Astrocyte (in vitro differentiated cells and primary cell): ENCODE measurements around the gene PDK1. TPM values are rescaled to one million over a fixed set of nuclear protein-coding genes. Genes with fewer than 3 reads are reported as not detected.
A peak's percentile ranks its signal among the peaks of the same experiment; 100 is the strongest.

Source experiments
- DNase-seq: peaks from one replicate; pipeline ENCODE4 v3.0.0-alpha.2; 2010; ENCODE audit warnings: low read depth
- FAIRE-seq: peaks from 2 replicates; lab custom pipeline; 2011; peaks lifted over from hg19 to GRCh38; lab: Jason Lieb, UNC
- H2AFZ ChIP-seq: 2 replicates; pipeline ENCODE4 v1.6.0; 2012; ENCODE audit warnings: low read depth, low read length, inconsistent platforms
- H3K27ac ChIP-seq: 2 replicates; pipeline ENCODE4 v1.5.1; 2011; ENCODE audit warnings: low read depth, low read length, inconsistent platforms
- H3K27me3 ChIP-seq: 2 replicates; pipeline ENCODE4 v1.6.0; 2011; ENCODE audit warnings: low read length, inconsistent platforms; ENCODE audit not compliant: insufficient read depth
- H3K36me3 ChIP-seq: 2 replicates; pipeline ENCODE4 v1.5.1; 2011; ENCODE audit warnings: low read length, inconsistent platforms; ENCODE audit not compliant: insufficient read depth
- H3K4me1 ChIP-seq: 2 replicates; pipeline ENCODE4 v1.5.1; 2011; ENCODE audit warnings: low read length, inconsistent platforms; ENCODE audit not compliant: insufficient read depth
- H3K4me2 ChIP-seq: 2 replicates; pipeline ENCODE4 v1.6.0; 2012; ENCODE audit warnings: low read length, inconsistent platforms
- H3K4me3 ChIP-seq: 2 replicates; pipeline ENCODE4 v1.5.1; 2011; ENCODE audit warnings: low read depth, mild to moderate bottlenecking, low read length, inconsistent platforms; ENCODE audit not compliant: insufficient read depth
- H3K79me2 ChIP-seq: 2 replicates; pipeline ENCODE4 v1.6.0; 2012; ENCODE audit warnings: mild to moderate bottlenecking, low read length, inconsistent platforms; ENCODE audit not compliant: insufficient read depth
- H3K9ac ChIP-seq: 2 replicates; pipeline ENCODE4 v1.6.0; 2012; ENCODE audit warnings: mild to moderate bottlenecking, low read length, inconsistent platforms
- H3K9me3 ChIP-seq: 2 replicates; pipeline ENCODE4 v1.5.1; 2012; ENCODE audit warnings: low read depth, mild to moderate bottlenecking, low read length, inconsistent platforms; ENCODE audit not compliant: insufficient read depth
- H4K20me1 ChIP-seq: 2 replicates; pipeline ENCODE4 v1.6.0; 2012; ENCODE audit warnings: low read length, inconsistent platforms; ENCODE audit not compliant: insufficient read depth
- H3K27ac Mint-ChIP-seq: one replicate; pipeline ENCODE4 v1.8.0; 2021; ENCODE audit warnings: mild to moderate bottlenecking, mixed read lengths; ENCODE audit not compliant: unreplicated experiment
- H3K27me3 Mint-ChIP-seq: one replicate; pipeline ENCODE4 v1.8.0; 2021; ENCODE audit warnings: low read depth, mixed read lengths; ENCODE audit not compliant: unreplicated experiment
- H3K36me3 Mint-ChIP-seq: one replicate; pipeline ENCODE4 v1.8.0; 2021; ENCODE audit warnings: low read depth, mixed read lengths; ENCODE audit not compliant: unreplicated experiment
- H3K4me1 Mint-ChIP-seq: one replicate; pipeline ENCODE4 v1.8.0; 2021; ENCODE audit warnings: low read depth, mixed read lengths; ENCODE audit not compliant: unreplicated experiment
- H3K4me3 Mint-ChIP-seq: one replicate; pipeline ENCODE4 v1.8.0; 2021; ENCODE audit warnings: mild to moderate bottlenecking, moderate library complexity, mixed read lengths; ENCODE audit not compliant: unreplicated experiment
- H3K9me3 Mint-ChIP-seq: one replicate; pipeline ENCODE4 v1.8.0; 2021; ENCODE audit warnings: mild to moderate bottlenecking, mixed read lengths; ENCODE audit not compliant: unreplicated experiment
- EZH2 ChIP-seq: IDR thresholded peaks from 2 replicates; pipeline ENCODE4 v1.6.1; 2012; ENCODE audit warnings: mild to moderate bottlenecking, low read length, inconsistent platforms; ENCODE audit not compliant: insufficient read depth
- total RNA-seq: library from RNA; stranded (reverse); gene quantifications from 2 replicates; pipeline ENCODE4 v1.2.1, GENCODE V29; 2021
- TF ChIP-seq, protein P1 (sequence below): IDR thresholded peaks from 2 replicates; pipeline ENCODE4 v1.5.1; 2011; ENCODE audit warnings: low read depth, mild to moderate bottlenecking, inconsistent platforms, low read length, moderate library complexity; ENCODE audit not compliant: insufficient read depth

PDK1 gene
- total RNA-seq, 1 donor from 2014 or later: 26.0 TPM

DNA sequence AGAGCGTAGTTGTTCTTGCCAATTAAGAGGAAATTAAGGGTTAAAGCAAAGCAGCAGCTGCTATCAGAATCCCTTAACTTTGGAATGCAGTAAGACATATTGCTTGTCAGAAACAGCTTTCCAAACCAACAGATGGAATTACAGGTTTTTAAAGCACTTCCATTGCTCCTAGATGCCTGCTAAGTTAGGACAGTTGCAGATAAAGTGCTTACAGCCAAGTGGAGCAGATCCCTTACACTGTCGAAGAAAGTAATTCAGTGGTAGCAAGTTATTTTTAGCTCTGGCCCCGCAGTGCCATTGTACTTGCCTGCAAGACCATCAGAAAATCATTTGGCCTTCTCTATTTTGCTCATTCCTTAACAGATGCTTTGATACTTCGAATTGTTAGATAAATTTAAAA, 5.4 kb downstream of the PDK1 start:
- TF ChIP-seq, protein P1, sequence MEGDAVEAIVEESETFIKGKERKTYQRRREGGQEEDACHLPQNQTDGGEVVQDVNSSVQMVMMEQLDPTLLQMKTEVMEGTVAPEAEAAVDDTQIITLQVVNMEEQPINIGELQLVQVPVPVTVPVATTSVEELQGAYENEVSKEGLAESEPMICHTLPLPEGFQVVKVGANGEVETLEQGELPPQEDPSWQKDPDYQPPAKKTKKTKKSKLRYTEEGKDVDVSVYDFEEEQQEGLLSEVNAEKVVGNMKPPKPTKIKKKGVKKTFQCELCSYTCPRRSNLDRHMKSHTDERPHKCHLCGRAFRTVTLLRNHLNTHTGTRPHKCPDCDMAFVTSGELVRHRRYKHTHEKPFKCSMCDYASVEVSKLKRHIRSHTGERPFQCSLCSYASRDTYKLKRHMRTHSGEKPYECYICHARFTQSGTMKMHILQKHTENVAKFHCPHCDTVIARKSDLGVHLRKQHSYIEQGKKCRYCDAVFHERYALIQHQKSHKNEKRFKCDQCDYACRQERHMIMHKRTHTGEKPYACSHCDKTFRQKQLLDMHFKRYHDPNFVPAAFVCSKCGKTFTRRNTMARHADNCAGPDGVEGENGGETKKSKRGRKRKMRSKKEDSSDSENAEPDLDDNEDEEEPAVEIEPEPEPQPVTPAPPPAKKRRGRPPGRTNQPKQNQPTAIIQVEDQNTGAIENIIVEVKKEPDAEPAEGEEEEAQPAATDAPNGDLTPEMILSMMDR: no peak
- no peak for TF ChIP-seq EZH2
- no peak overlapping the region for H3K9ac ChIP-seq
- no peak overlapping the region for H3K27ac ChIP-seq
- H3K4me3 Mint-ChIP-seq: no peak overlapping the region
- no peak overlapping the region for H2AFZ ChIP-seq
- H3K27ac Mint-ChIP-seq: no peak overlapping the region
- peaks cover 23% of the 10 kb centered on the region for H3K4me1 Mint-ChIP-seq
- peaks cover 5% of the 10 kb centered on the region for H3K36me3 ChIP-seq
- FAIRE-seq: no peak
- H3K4me3 ChIP-seq: no peak overlapping the region
- no peaks in the 10 kb centered on the region for H3K27me3 ChIP-seq
- no peaks in the 10 kb centered on the region for H3K9me3 ChIP-seq
- H3K9me3 Mint-ChIP-seq: no peaks in the 10 kb centered on the region
- peaks cover 19% of the 10 kb centered on the region for H3K79me2 ChIP-seq
- no peaks in the 10 kb centered on the region for H3K27me3 Mint-ChIP-seq
- H3K36me3 Mint-ChIP-seq: peaks cover 12% of the 10 kb centered on the region
- H4K20me1 ChIP-seq: peaks cover 7% of the 10 kb centered on the region
- DNase-seq: peak; percentile 37
- peaks cover 7% of the 10 kb centered on the region for H3K4me1 ChIP-seq
- H3K4me2 ChIP-seq: no peak overlapping the region

DNA sequence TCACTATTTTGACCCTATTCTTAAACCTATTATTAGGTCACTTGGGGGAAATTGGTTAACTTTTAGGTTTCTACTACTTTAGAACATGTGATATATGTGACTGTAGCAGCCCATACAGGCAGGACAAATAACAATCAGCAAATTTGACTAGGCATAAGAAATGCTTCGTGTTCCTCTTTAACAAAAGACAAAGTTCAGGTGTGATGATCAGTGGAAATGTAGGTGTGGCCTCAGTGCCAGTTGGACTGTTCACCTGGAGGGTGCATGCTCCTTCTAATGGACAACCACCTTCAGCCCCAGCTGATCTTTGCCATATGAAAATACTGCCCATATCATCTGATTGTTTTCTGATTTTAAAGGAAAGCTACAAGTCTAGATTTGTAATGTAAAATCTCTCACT, 6.4 kb downstream of the PDK1 start:
- H3K36me3 Mint-ChIP-seq: peaks cover 14% of the 10 kb centered on the region
- no peaks in the 10 kb centered on the region for H3K9me3 ChIP-seq
- peaks cover 19% of the 10 kb centered on the region for H3K4me1 Mint-ChIP-seq
- H3K4me2 ChIP-seq: no peak overlapping the region
- H3K4me1 ChIP-seq: no peaks in the 10 kb centered on the region
- peaks cover 10% of the 10 kb centered on the region for H3K79me2 ChIP-seq
- H3K27me3 Mint-ChIP-seq: no peaks in the 10 kb centered on the region
- no peak for DNase-seq
- no peaks in the 10 kb centered on the region for H3K27me3 ChIP-seq
- H4K20me1 ChIP-seq: peaks cover 7% of the 10 kb centered on the region
- H3K4me3 Mint-ChIP-seq: no peak overlapping the region
- H3K27ac Mint-ChIP-seq: no peak overlapping the region
- H3K27ac ChIP-seq: no peak overlapping the region
- no peaks in the 10 kb centered on the region for H3K9me3 Mint-ChIP-seq
- no peak overlapping the region for H3K9ac ChIP-seq
- no peak overlapping the region for H3K4me3 ChIP-seq
- FAIRE-seq: no peak
- TF ChIP-seq, protein P1: no peak
- no peak for TF ChIP-seq EZH2
- H2AFZ ChIP-seq: no peak overlapping the region
- peaks cover 5% of the 10 kb centered on the region for H3K36me3 ChIP-seq

DNA sequence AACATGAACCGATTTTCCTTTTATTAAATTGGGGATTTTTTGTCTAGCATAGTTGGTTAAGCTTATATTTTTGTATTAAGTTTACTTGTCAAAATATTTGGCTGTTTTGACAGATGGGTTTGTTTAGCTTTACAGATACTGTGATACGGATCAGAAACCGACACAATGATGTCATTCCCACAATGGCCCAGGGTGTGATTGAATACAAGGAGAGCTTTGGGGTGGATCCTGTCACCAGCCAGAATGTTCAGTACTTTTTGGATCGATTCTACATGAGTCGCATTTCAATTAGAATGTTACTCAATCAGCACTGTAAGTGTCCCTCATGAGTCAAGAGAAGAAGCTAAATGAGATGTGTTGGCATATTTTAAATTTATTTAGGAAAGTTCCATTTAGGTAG, 8.5 kb downstream of the PDK1 start:
- H3K9me3 ChIP-seq: no peaks in the 10 kb centered on the region
- no peak overlapping the region for H3K4me2 ChIP-seq
- peaks cover 18% of the 10 kb centered on the region for H3K36me3 Mint-ChIP-seq
- FAIRE-seq (no peak), DNase-seq (no peak)
- no peak overlapping the region for H3K9ac ChIP-seq
- H3K4me1 Mint-ChIP-seq: peaks cover 13% of the 10 kb centered on the region
- H3K79me2 ChIP-seq: no peaks in the 10 kb centered on the region
- no peaks in the 10 kb centered on the region for H3K27me3 ChIP-seq
- H3K4me3 ChIP-seq: no peak overlapping the region
- H3K9me3 Mint-ChIP-seq: no peaks in the 10 kb centered on the region
- H4K20me1 ChIP-seq: no peaks in the 10 kb centered on the region
- H3K27ac ChIP-seq: no peak overlapping the region
- TF ChIP-seq EZH2: no peak
- TF ChIP-seq, protein P1: no peak
- no peak overlapping the region for H3K4me3 Mint-ChIP-seq
- peaks cover 18% of the 10 kb centered on the region for H3K36me3 ChIP-seq
- no peaks in the 10 kb centered on the region for H3K27me3 Mint-ChIP-seq
- no peaks in the 10 kb centered on the region for H3K4me1 ChIP-seq
- H3K27ac Mint-ChIP-seq: no peak overlapping the region
- H2AFZ ChIP-seq: no peak overlapping the region
